HepG2 (cell line): ENCODE measurements around the gene LSR. TPM values are rescaled to one million over a fixed set of nuclear protein-coding genes. Genes with fewer than 3 reads are reported as not detected.

Experiments
- ERF ChIP-seq: IDR thresholded peaks from 2 replicates; pipeline ENCODE4 v1.6.1; 2018; ENCODE audit warnings: missing biosample characterization, missing genetic modification reagents
- GMEB2 ChIP-seq: IDR thresholded peaks from 2 replicates; pipeline ENCODE4 v1.6.1; 2016; ENCODE audit warnings: missing biosample characterization, missing genetic modification reagents, low read depth
- GRHL1 ChIP-seq: sonication (generic); formaldehyde crosslinking; conservative IDR thresholded peaks from 2 replicates; pipeline ENCODE4 v1.8.0; 2022; ENCODE audit warnings: missing genetic modification reagents
- HIC2 ChIP-seq: sonication (generic); formaldehyde crosslinking; IDR thresholded peaks from 2 replicates; pipeline ENCODE4 v1.9.0; 2022; ENCODE audit warnings: low read depth, missing genetic modification reagents
- HNF4G ChIP-seq, 2 experiments: sonication (generic) in 1 of 2; formaldehyde crosslinking in 1 of 2; IDR thresholded peaks; 2 replicates each; pipeline versions ENCODE4 v1.4.0 to v1.6.1; 2011 to 2020; ENCODE audit warnings: borderline replicate concordance in 2 of 2, low read depth in 2 of 2, mild to moderate bottlenecking in 2 of 2, low read length in 1 of 2, missing genetic modification reagents in 1 of 2, moderate library complexity in 1 of 2
- KMT2A ChIP-seq: sonication (generic); formaldehyde crosslinking; IDR thresholded peaks from 2 replicates; pipeline ENCODE4 v1.4.0; 2020; ENCODE audit warnings: missing genetic modification reagents
- MED13 ChIP-seq: sonication (generic); formaldehyde crosslinking; IDR thresholded peaks from 2 replicates; pipeline ENCODE4 v1.5.0; 2020; ENCODE audit warnings: missing genetic modification reagents
- MLLT10 ChIP-seq: sonication (generic); formaldehyde crosslinking; IDR thresholded peaks from 2 replicates; pipeline ENCODE4 v1.4.0; 2020; ENCODE audit warnings: missing genetic modification reagents
- RBFOX2 ChIP-seq: fragments of 200-400 bp; formaldehyde crosslinking; IDR thresholded peaks from 2 replicates; pipeline ENCODE4 v1.6.1; 2017; ENCODE audit warnings: low read depth, mild to moderate bottlenecking, low read length
- ZNF20 ChIP-seq: sonication (generic); formaldehyde crosslinking; IDR thresholded peaks from 2 replicates; pipeline ENCODE4 v1.4.0; 2020; ENCODE audit warnings: mild to moderate bottlenecking, moderate library complexity, missing genetic modification reagents
- ZNF3 ChIP-seq: IDR thresholded peaks from 2 replicates; pipeline ENCODE4 v1.7.0; 2017; ENCODE audit warnings: inconsistent platforms
- polyA plus RNA-seq, 8 experiments: library from polyadenylated mRNA; depleted of rRNA in 3 of 8; stranded (reverse) in 7 of 8; unstranded in 1 of 8; fragments of >200 nt; fragmentation: Illumina TruSeq in 4 of 8; extraction: Trizol in 4 of 8; gene quantifications; 2 replicates each; pipeline versions ENCODE4 v1.2.1 to v1.2.3, GENCODE V29; 2011 to 2016; ENCODE audit warnings: low read depth in 4 of 8, missing spikeins in 1 of 8, mixed read lengths in 1 of 8; ENCODE audit not compliant: insufficient read depth in 1 of 8
- total RNA-seq, 5 experiments: library from RNA; depleted of rRNA; stranded (reverse); fragments of >200 nt; fragmentation: Illumina TruSeq; extraction: Trizol; gene quantifications; 2 replicates each; pipeline ENCODE4 v1.2.3, GENCODE V29; 2016; ENCODE audit warnings: low read depth in 1 of 5
- TF ChIP-seq, protein P1 (sequence below): sonication (generic); formaldehyde crosslinking; IDR thresholded peaks from one replicate; pipeline ENCODE4 v1.5.1; 2020; ENCODE audit warnings: mild to moderate bottlenecking, missing genetic modification reagents; ENCODE audit errors: not compliant biosample characterization
- TF ChIP-seq, protein P2 (sequence below): sonication (generic); formaldehyde crosslinking; IDR thresholded peaks from 2 replicates; pipeline ENCODE4 v1.5.0; 2020; ENCODE audit warnings: mild to moderate bottlenecking, missing genetic modification reagents

Gene LSR
- total and polyA plus RNA-seq, 2 of the 13 experiments (the other 11 are each of a cell fraction or from before 2014, with no cell fraction given): 29.2 to 79.2 TPM

GRCh38 chr19:35316560-35316959, 67.8 kb downstream of the LSR start (continued):
- no peak for TF ChIP-seq GRHL1 (CRISPR knock-in tag)
- TF ChIP-seq, protein P1, sequence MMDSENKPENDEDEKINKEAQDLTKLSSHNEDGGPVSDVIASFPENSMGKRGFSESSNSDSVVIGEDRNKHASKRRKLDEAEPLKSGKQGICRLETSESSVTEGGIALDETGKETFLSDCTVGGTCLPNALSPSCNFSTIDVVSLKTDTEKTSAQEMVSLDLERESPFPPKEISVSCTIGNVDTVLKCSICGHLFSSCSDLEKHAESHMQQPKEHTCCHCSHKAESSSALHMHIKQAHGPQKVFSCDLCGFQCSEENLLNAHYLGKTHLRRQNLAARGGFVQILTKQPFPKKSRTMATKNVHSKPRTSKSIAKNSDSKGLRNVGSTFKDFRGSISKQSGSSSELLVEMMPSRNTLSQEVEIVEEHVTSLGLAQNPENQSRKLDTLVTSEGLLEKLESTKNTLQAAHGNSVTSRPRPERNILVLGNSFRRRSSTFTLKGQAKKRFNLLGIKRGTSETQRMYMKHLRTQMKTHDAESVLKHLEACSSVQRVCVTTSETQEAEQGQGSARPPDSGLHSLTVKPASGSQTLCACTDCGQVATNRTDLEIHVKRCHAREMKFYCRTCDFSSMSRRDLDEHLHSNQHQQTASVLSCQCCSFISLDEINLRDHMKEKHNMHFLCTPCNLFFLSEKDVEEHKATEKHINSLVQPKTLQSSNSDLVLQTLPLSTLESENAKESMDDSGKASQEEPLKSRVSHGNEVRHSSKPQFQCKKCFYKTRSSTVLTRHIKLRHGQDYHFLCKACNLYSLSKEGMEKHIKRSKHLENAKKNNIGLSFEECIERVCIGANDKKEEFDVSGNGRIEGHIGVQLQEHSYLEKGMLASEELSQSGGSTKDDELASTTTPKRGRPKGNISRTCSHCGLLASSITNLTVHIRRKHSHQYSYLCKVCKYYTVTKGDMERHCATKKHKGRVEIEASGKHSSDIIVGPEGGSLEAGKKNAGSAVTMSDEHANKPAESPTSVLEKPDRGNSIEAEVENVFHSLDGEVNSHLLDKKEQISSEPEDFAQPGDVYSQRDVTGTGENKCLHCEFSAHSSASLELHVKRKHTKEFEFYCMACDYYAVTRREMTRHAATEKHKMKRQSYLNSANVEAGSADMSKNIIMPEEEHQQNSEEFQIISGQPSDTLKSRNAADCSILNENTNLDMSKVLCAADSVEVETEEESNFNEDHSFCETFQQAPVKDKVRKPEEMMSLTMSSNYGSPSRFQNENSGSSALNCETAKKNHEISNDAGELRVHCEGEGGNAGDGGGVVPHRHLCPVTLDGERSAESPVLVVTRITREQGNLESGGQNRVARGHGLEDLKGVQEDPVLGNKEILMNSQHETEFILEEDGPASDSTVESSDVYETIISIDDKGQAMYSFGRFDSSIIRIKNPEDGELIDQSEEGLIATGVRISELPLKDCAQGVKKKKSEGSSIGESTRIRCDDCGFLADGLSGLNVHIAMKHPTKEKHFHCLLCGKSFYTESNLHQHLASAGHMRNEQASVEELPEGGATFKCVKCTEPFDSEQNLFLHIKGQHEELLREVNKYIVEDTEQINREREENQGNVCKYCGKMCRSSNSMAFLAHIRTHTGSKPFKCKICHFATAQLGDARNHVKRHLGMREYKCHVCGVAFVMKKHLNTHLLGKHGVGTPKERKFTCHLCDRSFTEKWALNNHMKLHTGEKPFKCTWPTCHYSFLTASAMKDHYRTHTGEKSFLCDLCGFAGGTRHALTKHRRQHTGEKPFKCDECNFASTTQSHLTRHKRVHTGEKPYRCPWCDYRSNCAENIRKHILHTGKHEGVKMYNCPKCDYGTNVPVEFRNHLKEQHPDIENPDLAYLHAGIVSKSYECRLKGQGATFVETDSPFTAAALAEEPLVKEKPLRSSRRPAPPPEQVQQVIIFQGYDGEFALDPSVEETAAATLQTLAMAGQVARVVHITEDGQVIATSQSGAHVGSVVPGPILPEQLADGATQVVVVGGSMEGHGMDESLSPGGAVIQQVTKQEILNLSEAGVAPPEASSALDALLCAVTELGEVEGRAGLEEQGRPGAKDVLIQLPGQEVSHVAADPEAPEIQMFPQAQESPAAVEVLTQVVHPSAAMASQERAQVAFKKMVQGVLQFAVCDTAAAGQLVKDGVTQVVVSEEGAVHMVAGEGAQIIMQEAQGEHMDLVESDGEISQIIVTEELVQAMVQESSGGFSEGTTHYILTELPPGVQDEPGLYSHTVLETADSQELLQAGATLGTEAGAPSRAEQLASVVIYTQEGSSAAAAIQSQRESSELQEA (CRISPR knock-in tag): no peak
- TF ChIP-seq ERF (CRISPR knock-in tag): no peak; the same call in 1 of the 2 replicates
- no peak for TF ChIP-seq ZNF3
- 0 out of 2 replicates have a peak, but pooled peaks have one; percentile 15 for TF ChIP-seq KMT2A (CRISPR knock-in tag)
- TF ChIP-seq HIC2 (CRISPR knock-in tag): 0 out of 2 replicates have a peak, but pooled peaks have one; percentile 23
- TF ChIP-seq GMEB2: no peak
- TF ChIP-seq RBFOX2: no peak
- TF ChIP-seq MED13 (CRISPR knock-in tag): no peak
- TF ChIP-seq ZNF20 (CRISPR knock-in tag): no peak
- peak; percentile 82 for TF ChIP-seq HNF4G (IDR thresholded peaks at IDR 0.05; ENCODE audit: borderline replicate concordance, low read depth, low read length)
- no peak for TF ChIP-seq HNF4G (CRISPR knock-in tag; IDR thresholded peaks at IDR 0.05; ENCODE audit: borderline replicate concordance, low read depth)
- no peak for TF ChIP-seq MLLT10
- TF ChIP-seq, protein P2, sequence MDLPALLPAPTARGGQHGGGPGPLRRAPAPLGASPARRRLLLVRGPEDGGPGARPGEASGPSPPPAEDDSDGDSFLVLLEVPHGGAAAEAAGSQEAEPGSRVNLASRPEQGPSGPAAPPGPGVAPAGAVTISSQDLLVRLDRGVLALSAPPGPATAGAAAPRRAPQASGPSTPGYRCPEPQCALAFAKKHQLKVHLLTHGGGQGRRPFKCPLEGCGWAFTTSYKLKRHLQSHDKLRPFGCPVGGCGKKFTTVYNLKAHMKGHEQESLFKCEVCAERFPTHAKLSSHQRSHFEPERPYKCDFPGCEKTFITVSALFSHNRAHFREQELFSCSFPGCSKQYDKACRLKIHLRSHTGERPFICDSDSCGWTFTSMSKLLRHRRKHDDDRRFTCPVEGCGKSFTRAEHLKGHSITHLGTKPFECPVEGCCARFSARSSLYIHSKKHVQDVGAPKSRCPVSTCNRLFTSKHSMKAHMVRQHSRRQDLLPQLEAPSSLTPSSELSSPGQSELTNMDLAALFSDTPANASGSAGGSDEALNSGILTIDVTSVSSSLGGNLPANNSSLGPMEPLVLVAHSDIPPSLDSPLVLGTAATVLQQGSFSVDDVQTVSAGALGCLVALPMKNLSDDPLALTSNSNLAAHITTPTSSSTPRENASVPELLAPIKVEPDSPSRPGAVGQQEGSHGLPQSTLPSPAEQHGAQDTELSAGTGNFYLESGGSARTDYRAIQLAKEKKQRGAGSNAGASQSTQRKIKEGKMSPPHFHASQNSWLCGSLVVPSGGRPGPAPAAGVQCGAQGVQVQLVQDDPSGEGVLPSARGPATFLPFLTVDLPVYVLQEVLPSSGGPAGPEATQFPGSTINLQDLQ (CRISPR knock-in tag): no peak
